RWPE2 (cell line): ENCODE measurements around the gene EPN2.

Source experiments
- ATAC-seq: fragments of 200-7000 bp; cut with Tn5 transposase; 3 replicates; pipeline ENCODE4 v1.9.1; 2021; ENCODE audit warnings: low read depth
- DNase-seq: peaks from one replicate; pipeline ENCODE4 v3.0.0-alpha.2; 2020; ENCODE audit warnings: low spot score
- H3K27ac ChIP-seq: fragments of 450-650 bp; 2 replicates; pipeline ENCODE4 v1.5.1; 2017; ENCODE audit warnings: mild to moderate bottlenecking; ENCODE audit not compliant: poor library complexity, severe bottlenecking
- H3K27me3 ChIP-seq: fragments of 250-450 bp; sonication (Bioruptor Pico); 2 replicates; pipeline ENCODE4 v1.5.1; 2021; ENCODE audit warnings: mild to moderate bottlenecking, moderate library complexity; ENCODE audit not compliant: insufficient read depth, poor library complexity, severe bottlenecking
- H3K36me3 ChIP-seq: fragments of 250-450 bp; sonication (Bioruptor Pico); 2 replicates; pipeline ENCODE4 v1.5.1; 2020; ENCODE audit warnings: low read depth, mild to moderate bottlenecking, moderate library complexity
- H3K4me1 ChIP-seq: fragments of 250-450 bp; sonication (Bioruptor Pico); 2 replicates; pipeline ENCODE4 v1.5.1; 2021; ENCODE audit warnings: mild to moderate bottlenecking, moderate library complexity; ENCODE audit not compliant: insufficient read depth, poor library complexity, severe bottlenecking
- H3K4me3 ChIP-seq: fragments of 250-450 bp; sonication (Bioruptor Pico); 2 replicates; pipeline ENCODE4 v1.5.1; 2021; ENCODE audit warnings: mild to moderate bottlenecking, moderate library complexity; ENCODE audit not compliant: severe bottlenecking
- H3K9me3 ChIP-seq: fragments of 250-450 bp; sonication (Bioruptor Pico); 2 replicates; pipeline ENCODE4 v1.5.1; 2021; ENCODE audit warnings: mild to moderate bottlenecking, moderate library complexity; ENCODE audit not compliant: severe bottlenecking
- TF ChIP-seq, protein P1 (sequence below): fragments of 450-650 bp; IDR thresholded peaks from one replicate; pipeline ENCODE4 v1.5.1; 2017; ENCODE audit warnings: mild to moderate bottlenecking, moderate library complexity; ENCODE audit not compliant: poor library complexity, severe bottlenecking

The EPN2 gene

DNA sequence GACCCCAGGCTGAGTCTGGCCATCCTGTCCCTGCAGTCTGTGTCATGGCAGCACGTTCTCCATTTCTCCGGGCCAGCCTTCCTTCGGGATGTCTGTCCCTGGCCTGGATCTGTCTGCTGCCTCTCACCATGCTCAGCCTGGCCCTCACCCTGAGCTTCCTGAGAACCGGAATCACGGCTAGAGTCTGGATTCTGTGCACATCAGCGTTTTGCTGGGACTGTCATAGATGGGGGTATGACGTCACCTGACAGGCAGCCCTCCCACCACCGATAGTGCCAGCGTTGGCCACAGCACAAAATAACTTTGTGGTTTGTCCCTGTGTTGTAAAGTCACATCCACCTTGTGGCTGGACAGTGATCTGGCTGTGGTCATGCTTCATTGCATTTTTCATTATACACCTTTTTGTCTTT, 66.2 kb downstream of the EPN2 start:
- H3K27ac ChIP-seq: no peak overlapping the region
- no peaks in the 10 kb centered on the region; the same call in none of the 2 replicates for H3K36me3 ChIP-seq
- H3K4me1 ChIP-seq: no peaks in the 10 kb centered on the region
- H3K27me3 ChIP-seq: no peaks in the 10 kb centered on the region
- TF ChIP-seq, protein P1, sequence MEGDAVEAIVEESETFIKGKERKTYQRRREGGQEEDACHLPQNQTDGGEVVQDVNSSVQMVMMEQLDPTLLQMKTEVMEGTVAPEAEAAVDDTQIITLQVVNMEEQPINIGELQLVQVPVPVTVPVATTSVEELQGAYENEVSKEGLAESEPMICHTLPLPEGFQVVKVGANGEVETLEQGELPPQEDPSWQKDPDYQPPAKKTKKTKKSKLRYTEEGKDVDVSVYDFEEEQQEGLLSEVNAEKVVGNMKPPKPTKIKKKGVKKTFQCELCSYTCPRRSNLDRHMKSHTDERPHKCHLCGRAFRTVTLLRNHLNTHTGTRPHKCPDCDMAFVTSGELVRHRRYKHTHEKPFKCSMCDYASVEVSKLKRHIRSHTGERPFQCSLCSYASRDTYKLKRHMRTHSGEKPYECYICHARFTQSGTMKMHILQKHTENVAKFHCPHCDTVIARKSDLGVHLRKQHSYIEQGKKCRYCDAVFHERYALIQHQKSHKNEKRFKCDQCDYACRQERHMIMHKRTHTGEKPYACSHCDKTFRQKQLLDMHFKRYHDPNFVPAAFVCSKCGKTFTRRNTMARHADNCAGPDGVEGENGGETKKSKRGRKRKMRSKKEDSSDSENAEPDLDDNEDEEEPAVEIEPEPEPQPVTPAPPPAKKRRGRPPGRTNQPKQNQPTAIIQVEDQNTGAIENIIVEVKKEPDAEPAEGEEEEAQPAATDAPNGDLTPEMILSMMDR: no peak
- no peak overlapping the region for H3K4me3 ChIP-seq
- no peaks in the 10 kb centered on the region for H3K9me3 ChIP-seq
- no peak for ATAC-seq
- DNase-seq: no peak

- no peak overlapping the region for H3K27ac ChIP-seq
- H3K4me1 ChIP-seq: no peaks in the 10 kb centered on the region
- no peak for DNase-seq
Measured at GRCh38 chr17:19304209-19304608, 67.0 kb downstream of the EPN2 start.

DNA sequence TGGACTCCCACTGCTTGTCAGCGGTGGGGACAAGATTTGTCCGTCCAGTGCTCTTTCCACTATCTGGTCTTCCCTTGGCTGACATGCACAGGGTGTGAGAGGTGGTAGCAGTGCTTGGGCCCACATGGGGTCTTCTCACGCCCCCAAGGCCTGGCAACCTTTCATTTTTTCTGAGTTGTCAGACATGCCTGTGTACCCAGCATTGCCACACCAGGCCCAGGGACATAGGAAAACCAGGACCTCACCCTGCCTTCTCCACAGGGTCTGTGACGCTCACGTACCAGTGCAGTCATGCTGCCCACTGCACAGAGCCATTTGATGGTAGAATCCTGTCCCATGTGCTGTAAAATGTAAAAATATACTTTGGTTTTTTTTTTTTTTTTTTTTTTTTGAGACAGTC, 67.6 kb downstream of the EPN2 start:
- Histone ChIP-seq H3K4me3 (no peak overlapping the region), H3K27ac (no peak overlapping the region), H3K36me3 (no peaks in the 10 kb centered on the region; the same call in 1 of the 2 replicates), H3K4me1 (no peaks in the 10 kb centered on the region), H3K9me3 (no peaks in the 10 kb centered on the region), H3K27me3 (no peaks in the 10 kb centered on the region)
- DNase-seq (no peak), ATAC-seq (no peak)
- TF ChIP-seq, protein P1: no peak

More at GRCh38 chr17:19304209-19304608, 67.0 kb downstream of the EPN2 start:
- Histone ChIP-seq H3K27me3 (no peaks in the 10 kb centered on the region), H3K9me3 (no peaks in the 10 kb centered on the region), H3K4me3 (no peak overlapping the region), H3K36me3 (no peaks in the 10 kb centered on the region; the same call in 1 of the 2 replicates)
- no peak for ATAC-seq
- TF ChIP-seq, protein P1: no peak

DNA sequence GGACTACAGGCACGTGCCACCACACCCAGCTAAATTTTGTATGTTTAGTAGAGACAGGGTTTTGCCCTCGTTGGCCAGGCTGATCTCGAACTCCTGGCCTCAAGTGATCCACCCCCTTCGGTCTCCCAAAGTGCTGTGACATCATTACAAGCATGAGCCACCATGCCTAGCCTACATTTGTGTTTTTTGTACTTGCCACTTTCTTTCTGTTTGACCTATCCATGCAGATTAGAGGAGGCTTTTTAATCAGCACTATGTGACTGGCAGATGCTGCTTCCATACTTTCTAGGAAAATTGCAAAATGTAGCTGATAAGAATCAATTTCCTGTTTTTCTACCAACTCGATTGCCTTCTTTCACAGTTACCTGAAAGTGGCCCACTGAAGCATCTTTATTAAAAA, 68.1 kb downstream of the EPN2 start:
- no peaks in the 10 kb centered on the region for H3K27me3 ChIP-seq
- H3K36me3 ChIP-seq: no peaks in the 10 kb centered on the region; the same call in 1 of the 2 replicates
- no peaks in the 10 kb centered on the region for H3K9me3 ChIP-seq
- ATAC-seq (no peak), DNase-seq (no peak)
- TF ChIP-seq, protein P1: no peak
- no peaks in the 10 kb centered on the region for H3K4me1 ChIP-seq
- H3K4me3 ChIP-seq: no peak overlapping the region
- H3K27ac ChIP-seq: no peak overlapping the region

DNA sequence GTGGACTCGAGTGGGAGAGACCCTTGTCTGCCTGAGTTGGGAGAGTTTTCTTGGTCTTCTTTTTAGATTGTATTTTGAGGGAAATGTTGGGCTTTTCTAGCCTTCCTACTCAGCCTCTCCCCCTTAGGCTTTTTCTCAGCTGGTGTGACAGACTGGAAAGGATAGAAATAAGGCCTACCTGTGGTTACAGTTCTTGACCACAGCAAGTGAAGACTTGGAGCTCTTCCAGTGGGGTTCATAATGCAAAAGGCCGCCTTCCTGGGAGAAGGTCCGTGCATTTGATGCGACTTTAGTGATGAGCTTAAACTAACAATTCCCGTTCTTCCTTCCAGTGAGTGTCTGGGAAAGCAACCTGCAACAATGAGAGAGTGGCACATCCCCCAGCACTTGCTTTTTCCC, 68.6 kb downstream of the EPN2 start:
- ATAC-seq (no peak), DNase-seq (no peak)
- Histone ChIP-seq H3K36me3 (peaks cover under 1% of the 10 kb centered on the region), H3K4me3 (no peak overlapping the region), H3K4me1 (no peaks in the 10 kb centered on the region), H3K9me3 (no peaks in the 10 kb centered on the region), H3K27ac (no peak overlapping the region), H3K27me3 (no peaks in the 10 kb centered on the region)
- TF ChIP-seq, protein P1: no peak
